Suprapubic skin (tissue), 3 donors: ENCODE measurements around the gene SYPL1.

Experiments used
- CTCF ChIP-seq, 2 donors: fragments of 200-600 bp in 1 of 2; fragments of 450-650 bp in 1 of 2; sonication (generic) in 1 of 2; IDR thresholded peaks; one replicate each; pipeline ENCODE4 v1.5.1; 2016 to 2019; ENCODE audit warnings: antibody characterized with exemption in 2 of 2, mild to moderate bottlenecking in 1 of 2, moderate library complexity in 1 of 2
- EP300 ChIP-seq: sonication (generic); formaldehyde crosslinking; IDR thresholded peaks from one replicate; pipeline ENCODE4 v1.6.1; 2017; ENCODE audit warnings: antibody characterized with exemption
- POLR2A ChIP-seq, 2 donors: fragments of 450-650 bp; IDR thresholded peaks; one replicate each; pipeline ENCODE4 v1.6.1; 2017; ENCODE audit warnings: antibody characterized with exemption in 2 of 2, mild to moderate bottlenecking in 2 of 2, moderate library complexity in 2 of 2

- TF ChIP-seq CTCF (IDR thresholded peaks at IDR 0.05), result no peak
- no peak for TF ChIP-seq POLR2A (IDR thresholded peaks at IDR 0.05)
- no peak for TF ChIP-seq EP300
These were observed 13.3 kb upstream of the SYPL1 start for GRCh38 chr7:106125417-106125816.
